Measurements from ENCODE around the gene SPPL2C.

SPPL2C gene

DNA sequence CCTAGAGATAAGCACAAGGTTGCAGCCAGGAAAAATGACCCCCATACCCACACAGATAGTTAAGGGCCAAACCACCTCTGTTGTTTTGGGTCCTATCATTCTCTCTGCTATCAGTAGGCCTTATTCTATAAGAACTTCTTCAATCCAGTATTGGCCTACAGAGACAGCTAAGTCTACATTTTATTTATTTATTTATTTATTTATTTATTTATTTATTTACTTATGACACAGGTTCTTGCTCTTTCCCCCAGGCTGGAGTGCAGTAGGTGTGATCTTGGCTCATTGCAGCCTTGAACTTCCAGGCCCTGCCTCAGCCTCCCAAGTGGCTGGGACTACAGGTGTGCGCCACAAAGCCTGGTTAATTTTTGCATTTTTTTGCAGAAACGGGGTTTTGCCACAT, 42.2 kb downstream of the SPPL2C start:
- DNase-seq: no peak

DNA sequence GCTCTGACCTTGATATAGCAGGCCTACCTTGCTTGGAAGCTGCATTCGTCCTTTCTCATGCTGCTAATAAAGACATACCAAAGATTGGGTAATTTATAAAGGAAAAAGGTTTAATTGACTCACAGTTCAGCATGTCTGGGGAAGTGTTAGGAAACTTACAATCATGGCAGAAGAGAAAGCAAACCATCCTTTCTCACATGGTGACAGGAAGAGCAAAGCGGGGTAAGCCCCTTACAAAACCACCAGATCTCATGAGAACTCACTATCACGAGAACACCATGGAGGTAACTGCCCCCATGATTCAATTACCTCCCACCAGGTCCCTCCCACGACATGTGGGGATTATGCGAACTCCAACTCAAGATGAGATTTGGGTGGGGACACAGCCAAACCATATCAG, 43.7 kb downstream of the SPPL2C start:
- no peak for DNase-seq

DNA sequence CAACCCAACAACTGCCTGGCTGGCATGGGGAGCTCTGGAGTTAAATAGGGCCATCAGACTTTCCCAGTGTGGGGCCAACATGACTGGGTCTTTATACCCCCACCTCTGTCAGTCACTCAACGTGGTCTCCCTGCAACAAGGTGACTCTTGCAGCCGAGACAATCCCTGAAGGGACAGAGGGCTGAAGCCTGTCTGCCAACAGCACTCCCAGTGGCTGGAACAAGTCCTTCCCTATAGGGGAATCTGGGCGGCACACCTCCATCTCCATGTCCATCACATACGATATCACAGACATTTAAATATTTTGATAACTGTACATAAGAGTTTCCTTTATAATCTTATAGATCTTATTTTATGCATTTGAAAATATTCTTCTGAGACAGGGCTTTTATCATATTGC, 44.9 kb downstream of the SPPL2C start:
- no peak for DNase-seq

DNA sequence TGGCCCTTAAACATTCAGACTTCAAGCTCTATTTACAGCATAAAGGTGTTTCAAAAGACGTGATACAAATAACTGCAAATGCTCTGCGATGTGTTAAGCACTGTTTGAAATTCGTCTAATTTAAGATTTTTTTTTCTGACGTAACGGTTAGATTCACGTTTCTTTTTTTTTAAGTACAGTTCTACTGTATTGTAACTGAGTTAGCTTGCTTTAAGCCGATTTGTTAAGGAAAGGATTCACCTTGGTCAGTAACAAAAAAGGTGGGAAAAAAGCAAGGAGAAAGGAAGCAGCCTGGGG, 49.0 kb downstream of the SPPL2C start:
- DNase-seq: no peak

DNA sequence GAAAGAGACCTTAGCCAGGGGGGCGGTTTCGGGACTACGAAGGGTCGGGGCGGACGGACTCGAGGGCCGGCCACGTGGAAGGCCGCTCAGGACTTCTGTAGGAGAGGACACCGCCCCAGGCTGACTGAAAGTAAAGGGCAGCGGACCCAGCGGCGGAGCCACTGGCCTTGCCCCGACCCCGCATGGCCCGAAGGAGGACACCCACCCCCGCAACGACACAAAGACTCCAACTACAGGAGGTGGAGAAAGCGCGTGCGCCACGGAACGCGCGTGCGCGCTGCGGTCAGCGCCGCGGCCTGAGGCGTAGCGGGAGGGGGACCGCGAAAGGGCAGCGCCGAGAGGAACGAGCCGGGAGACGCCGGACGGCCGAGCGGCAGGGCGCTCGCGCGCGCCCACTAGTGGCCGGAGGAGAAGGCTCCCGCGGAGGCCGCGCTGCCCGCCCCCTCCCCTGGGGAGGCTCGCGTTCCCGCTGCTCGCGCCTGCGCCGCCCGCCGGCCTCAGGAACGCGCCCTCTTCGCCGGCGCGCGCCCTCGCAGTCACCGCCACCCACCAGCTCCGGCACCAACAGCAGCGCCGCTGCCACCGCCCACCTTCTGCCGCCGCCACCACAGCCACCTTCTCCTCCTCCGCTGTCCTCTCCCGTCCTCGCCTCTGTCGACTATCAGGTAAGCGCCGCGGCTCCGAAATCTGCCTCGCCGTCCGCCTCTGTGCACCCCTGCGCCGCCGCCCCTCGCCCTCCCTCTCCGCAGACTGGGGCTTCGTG, 49.5 kb downstream of the SPPL2C start, which contains the start of gene MAPT:
TSS of gene MAPT (plus strand) at position 533 of the 763 bp plus-strand sequence. CDS start 67,784 bp downstream, outside the sequence.
- DNase-seq: no peak

DNA sequence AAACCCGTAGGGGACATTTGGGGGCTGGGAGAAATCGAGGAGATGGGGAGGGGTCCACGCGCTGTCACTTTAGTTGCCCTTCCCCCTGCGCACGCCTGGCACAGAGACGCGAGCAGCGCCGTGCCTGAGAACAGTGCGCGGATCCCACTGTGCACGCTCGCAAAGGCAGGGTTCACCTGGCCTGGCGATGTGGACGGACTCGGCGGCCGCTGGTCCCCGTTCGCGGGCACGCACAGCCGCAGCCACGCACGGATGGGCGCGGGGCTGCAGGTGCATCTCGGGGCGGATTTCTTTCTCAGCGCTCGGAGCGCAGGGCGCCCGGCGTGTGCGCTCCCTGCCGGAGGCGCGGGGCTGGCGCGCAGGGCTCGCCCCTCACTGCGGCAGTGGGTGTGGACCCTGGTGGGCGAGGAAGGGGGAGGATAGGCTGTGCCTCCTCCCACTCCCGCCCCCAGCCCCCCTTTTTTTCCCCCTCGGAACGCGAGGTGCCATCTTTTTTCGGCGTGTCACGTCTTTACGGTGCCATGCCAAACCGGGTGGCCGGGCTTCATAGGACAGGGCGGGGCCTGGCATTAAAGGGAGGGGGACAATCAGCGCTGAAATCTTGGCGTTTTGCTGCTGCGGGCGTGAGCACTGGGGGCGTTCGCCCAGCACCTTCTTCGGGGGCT, 50.8 kb downstream of the SPPL2C start:
- DNase-seq: no peak

DNA sequence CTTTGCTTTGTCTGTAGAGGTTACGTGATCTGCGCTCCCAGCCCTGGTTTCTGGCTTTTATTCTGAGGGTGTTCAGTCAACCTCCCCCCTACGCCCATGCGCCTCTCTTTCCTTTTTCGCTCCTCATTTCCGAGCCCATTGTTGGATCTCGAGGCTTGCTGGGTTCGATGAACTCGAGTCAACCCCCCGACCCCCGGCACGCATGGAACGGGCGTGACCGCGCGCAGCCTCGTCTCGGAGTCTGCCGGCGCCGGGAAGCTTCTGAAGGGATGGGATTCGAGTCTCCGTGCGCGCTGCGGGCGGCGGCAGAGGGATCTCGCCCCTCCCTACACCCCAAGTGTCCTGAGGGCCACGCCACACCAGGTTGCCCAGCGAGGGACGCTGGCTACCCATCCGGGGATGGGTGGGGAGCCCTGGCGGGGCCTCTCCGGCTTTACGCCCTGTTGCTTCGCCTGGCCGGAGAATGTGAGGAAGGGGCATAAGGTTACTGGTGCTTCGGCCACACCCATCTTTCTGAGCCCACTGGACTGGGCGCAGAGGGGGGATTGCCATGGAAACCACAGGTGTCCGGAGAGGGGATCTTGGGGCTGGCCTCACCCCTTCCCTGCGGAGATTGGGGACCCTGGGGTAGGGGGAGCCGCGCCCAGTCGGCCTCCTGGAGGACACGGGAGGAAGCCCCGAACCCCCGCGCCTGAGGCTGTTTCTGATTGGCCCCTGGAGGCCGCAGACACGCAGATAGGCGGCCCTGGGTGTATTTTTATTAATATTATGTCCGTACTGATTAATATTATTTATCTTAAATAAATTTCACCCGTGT, 51.5 kb downstream of the SPPL2C start:
- DNase-seq: no peak
